Measurements from ENCODE around the gene SNX4.
"Not testable (repeated sequence)": the region's sequence is repeated elsewhere in the genome, so short reads cannot be mapped to it uniquely, and the experiment has no call there.

Gene SNX4

DNA sequence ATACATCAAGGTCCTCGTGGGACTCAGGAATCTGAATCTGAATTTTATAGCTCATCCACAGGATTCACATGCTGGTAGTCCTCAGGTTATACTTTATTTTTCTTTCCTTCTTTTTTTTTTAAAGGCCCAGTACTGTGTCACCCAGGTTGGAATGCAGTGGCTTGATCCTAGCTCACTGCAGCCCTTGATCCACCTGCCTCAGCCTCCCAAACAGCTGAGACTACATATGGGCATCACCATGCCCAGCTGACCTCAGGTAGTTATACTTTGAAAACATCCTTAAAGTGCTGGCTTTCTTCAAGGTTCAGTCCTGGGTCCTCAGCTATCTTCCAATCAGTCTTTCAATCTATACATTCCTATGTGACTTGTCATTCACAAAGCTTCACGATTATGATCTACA, 38.2 kb downstream of the SNX4 start:
- TF ChIP-seq CTCF (IDR thresholded peaks at IDR 0.05; ENCODE audit: borderline replicate concordance, extremely low read depth, low read length, poor library complexity, severe bottlenecking) (no peak), EZH2 (IDR thresholded peaks at IDR 0.05; ENCODE audit: borderline replicate concordance, low read depth, low read length, severe bottlenecking) (no peak)
- H3K4me2 ChIP-seq (ENCODE audit: insufficient read depth, low read length), result no peak overlapping the region
- no peak for ATAC-seq (ENCODE audit: insufficient read depth, low read depth)
- no peak for DNase-seq
- 0 out of 2 replicates have a peak, but pooled peaks cover 3% of the 10 kb centered on the region for H3K79me2 ChIP-seq (ENCODE audit: insufficient read depth, low read length)
- H4K20me1 ChIP-seq (ENCODE audit: insufficient read depth, low read length), result no peaks in the 10 kb centered on the region
- H3K36me3 ChIP-seq (ENCODE audit: insufficient read depth, low read length), result peaks cover 57% of the 10 kb centered on the region
- H3K9me3 ChIP-seq (ENCODE audit: insufficient read depth, low read length, severe bottlenecking), result no peaks in the 10 kb centered on the region
- no peak overlapping the region for H3K9ac ChIP-seq (ENCODE audit: low read depth, low read length)
- no peak overlapping the region for H3K4me3 ChIP-seq (ENCODE audit: low read depth in 1 of 2, low read length in 2 of 2)
- no peaks in the 10 kb centered on the region for H3K4me1 ChIP-seq (ENCODE audit: insufficient read depth, low read length)
- no peak overlapping the region for H2AFZ ChIP-seq (ENCODE audit: low read depth, low read length)
- no peak overlapping the region for H3K27ac ChIP-seq (ENCODE audit: low read length)
- no peaks in the 10 kb centered on the region for H3K27me3 ChIP-seq (ENCODE audit: insufficient read depth, low read length, poor library complexity)

GRCh38 chr3:125481375-125481759, 38.6 kb downstream of the SNX4 start:
- H3K4me1 ChIP-seq (ENCODE audit: insufficient read depth, low read length); H2AFZ ChIP-seq (ENCODE audit: low read depth, low read length); ATAC-seq (ENCODE audit: insufficient read depth, low read depth); H3K9me3 ChIP-seq (ENCODE audit: insufficient read depth, low read length, severe bottlenecking); H3K4me2 ChIP-seq (ENCODE audit: insufficient read depth, low read length); H3K79me2 ChIP-seq (ENCODE audit: insufficient read depth, low read length); DNase-seq; H3K9ac ChIP-seq (ENCODE audit: low read depth, low read length); H4K20me1 ChIP-seq (ENCODE audit: insufficient read depth, low read length); H3K4me3 ChIP-seq (ENCODE audit: low read depth in 1 of 2, low read length in 2 of 2); H3K27ac ChIP-seq (ENCODE audit: low read length); H3K27me3 ChIP-seq (ENCODE audit: insufficient read depth, low read length, poor library complexity): not testable (repeated sequence)
- H3K36me3 ChIP-seq (ENCODE audit: insufficient read depth, low read length), result peaks cover 56% of the 10 kb centered on the region

DNA sequence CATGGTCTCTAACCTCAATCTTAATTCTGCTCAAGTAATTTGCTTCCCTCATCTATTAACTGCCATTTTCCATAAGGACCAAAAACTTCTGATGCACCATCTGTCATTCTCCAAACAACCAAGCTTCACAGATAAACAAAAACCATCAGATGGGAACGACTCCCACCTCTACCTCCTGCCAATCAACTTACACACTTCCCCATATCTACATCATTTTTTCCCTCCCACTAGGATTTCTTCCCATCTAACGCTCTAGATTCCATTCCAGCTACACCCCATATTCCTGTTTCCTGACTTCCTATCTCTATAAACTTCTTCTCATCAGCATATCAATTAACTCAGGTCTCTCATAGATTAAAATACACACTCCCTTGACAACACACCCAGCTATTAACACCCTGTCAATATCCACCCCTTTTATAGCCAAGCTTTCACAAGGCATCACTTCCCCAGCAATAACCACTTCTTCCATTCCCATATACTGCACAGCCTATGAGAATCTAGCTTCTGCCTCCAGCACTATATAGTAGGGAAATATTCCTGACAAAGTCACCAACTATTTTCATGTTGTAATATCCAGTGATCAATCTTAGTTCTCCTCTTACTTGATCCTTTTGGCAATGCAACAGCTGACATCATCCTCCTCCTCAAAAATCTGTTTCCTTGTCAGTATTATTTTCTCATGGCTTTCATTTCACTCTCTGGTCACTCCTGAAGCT, 39.2 kb downstream of the SNX4 start:
- Histone ChIP-seq H3K79me2 (ENCODE audit: insufficient read depth, low read length) (no peaks in the 10 kb centered on the region), H2AFZ (ENCODE audit: low read depth, low read length) (no peak overlapping the region), H3K27me3 (ENCODE audit: insufficient read depth, low read length, poor library complexity) (no peaks in the 10 kb centered on the region), H4K20me1 (ENCODE audit: insufficient read depth, low read length) (no peaks in the 10 kb centered on the region), H3K4me2 (ENCODE audit: insufficient read depth, low read length) (no peak overlapping the region), H3K9ac (ENCODE audit: low read depth, low read length) (no peak overlapping the region), H3K36me3 (ENCODE audit: insufficient read depth, low read length) (peaks cover 57% of the 10 kb centered on the region), H3K9me3 (ENCODE audit: insufficient read depth, low read length, severe bottlenecking) (no peaks in the 10 kb centered on the region), H3K27ac (ENCODE audit: low read length) (no peak overlapping the region), H3K4me3 (ENCODE audit: low read depth in 1 of 2, low read length in 2 of 2) (no peak overlapping the region), H3K4me1 (ENCODE audit: insufficient read depth, low read length) (no peaks in the 10 kb centered on the region)
- TF ChIP-seq EZH2 (IDR thresholded peaks at IDR 0.05; ENCODE audit: borderline replicate concordance, low read depth, low read length, severe bottlenecking) (no peak), CTCF (IDR thresholded peaks at IDR 0.05; ENCODE audit: borderline replicate concordance, extremely low read depth, low read length, poor library complexity, severe bottlenecking) (no peak)
- DNase-seq (no peak), ATAC-seq (ENCODE audit: insufficient read depth, low read depth) (no peak)

- Histone ChIP-seq H4K20me1 (ENCODE audit: insufficient read depth, low read length) (no peaks in the 10 kb centered on the region), H3K4me1 (ENCODE audit: insufficient read depth, low read length) (no peaks in the 10 kb centered on the region), H3K9ac (ENCODE audit: low read depth, low read length) (no peak overlapping the region), H3K27me3 (ENCODE audit: insufficient read depth, low read length, poor library complexity) (no peaks in the 10 kb centered on the region), H3K4me3 (ENCODE audit: low read depth in 1 of 2, low read length in 2 of 2) (no peak overlapping the region), H3K9me3 (ENCODE audit: insufficient read depth, low read length, severe bottlenecking) (no peaks in the 10 kb centered on the region), H3K36me3 (ENCODE audit: insufficient read depth, low read length) (peaks cover 61% of the 10 kb centered on the region), H3K27ac (ENCODE audit: low read length) (no peak overlapping the region), H2AFZ (ENCODE audit: low read depth, low read length) (no peak overlapping the region), H3K79me2 (ENCODE audit: insufficient read depth, low read length) (no peaks in the 10 kb centered on the region), H3K4me2 (ENCODE audit: insufficient read depth, low read length) (no peak overlapping the region)
- DNase-seq, result no peak
- ATAC-seq (ENCODE audit: insufficient read depth, low read depth), result no peak
- TF ChIP-seq EZH2 (IDR thresholded peaks at IDR 0.05; ENCODE audit: borderline replicate concordance, low read depth, low read length, severe bottlenecking) (no peak), CTCF (IDR thresholded peaks at IDR 0.05; ENCODE audit: borderline replicate concordance, extremely low read depth, low read length, poor library complexity, severe bottlenecking) (no peak)
These were observed 40.9 kb downstream of the SNX4 start for GRCh38 chr3:125479091-125479490.
